OCI-LY7 (cell line): ENCODE measurements around the gene C16orf89. TPM values are rescaled to one million over a fixed set of nuclear protein-coding genes. Genes with fewer than 3 reads are reported as not detected.

Experiments used
- BruUV-seq: library from RNA; stranded (reverse); fragments of 400-500 nt; replicated peaks from 2 replicates; lab custom pipeline; 2021; lab: Mats Ljungman, UMichigan
- CTCF ChIA-PET: fragments of 300-600 bp; sonication (Branson Sonifier 250); formaldehyde crosslinking; loops from one replicate; lab custom pipeline; 2022; ENCODE audit warnings: antibody characterized with exemption; ENCODE audit not compliant: unreplicated experiment; lab: Charles Lee
- POLR2A ChIA-PET: fragments of 300-600 bp; sonication (Branson Sonifier 250); formaldehyde crosslinking; loops from one replicate; lab custom pipeline; 2022; ENCODE audit warnings: antibody characterized with exemption; lab: Charles Lee
- DNase-seq: peaks from one replicate; pipeline ENCODE4 v3.0.0-alpha.2; 2015; ENCODE audit warnings: low spot score
- H2AFZ ChIP-seq: fragments of 200-600 bp; sonication (generic), shearing (Covaris generic); 2 replicates; pipeline ENCODE4 v1.6.1; 2014; ENCODE audit warnings: mild to moderate bottlenecking, antibody characterized with exemption, low read length, moderate library complexity
- H3K27ac ChIP-seq: fragments of 200-600 bp; sonication (generic); 2 replicates; pipeline ENCODE4 v1.5.1; 2014; ENCODE audit warnings: mixed run types, low read depth, mild to moderate bottlenecking, moderate library complexity, low read length, inconsistent platforms; ENCODE audit not compliant: poor library complexity, severe bottlenecking
- H3K36me3 ChIP-seq: fragments of 200-600 bp; sonication (generic); 2 replicates; pipeline ENCODE4 v1.6.1; 2014; ENCODE audit warnings: mild to moderate bottlenecking, antibody characterized with exemption, low read length, moderate library complexity, mixed read lengths; ENCODE audit not compliant: insufficient read depth
- H3K4me1 ChIP-seq: fragments of 200-600 bp; sonication (generic); 2 replicates; pipeline ENCODE4 v1.5.1; 2014; ENCODE audit warnings: mild to moderate bottlenecking, low read length; ENCODE audit not compliant: insufficient read depth, poor library complexity, severe bottlenecking
- H3K4me2 ChIP-seq: fragments of 200-600 bp; sonication (generic); 2 replicates; pipeline ENCODE4 v1.6.1; 2014; ENCODE audit warnings: mild to moderate bottlenecking, low read length
- H3K4me3 ChIP-seq: fragments of 200-600 bp; sonication (generic); 2 replicates; pipeline ENCODE4 v1.5.1; 2014; ENCODE audit warnings: mild to moderate bottlenecking, low read depth, low read length; ENCODE audit not compliant: poor library complexity, severe bottlenecking
- H3K79me2 ChIP-seq: fragments of 200-600 bp; sonication (generic); 2 replicates; pipeline ENCODE4 v1.6.1; 2016; ENCODE audit warnings: low read depth, mild to moderate bottlenecking, low read length, moderate library complexity, mixed read lengths; ENCODE audit not compliant: insufficient read depth
- H3K9me2 ChIP-seq: fragments of 200-600 bp; sonication (generic); 2 replicates; pipeline ENCODE4 v1.6.1; 2016; ENCODE audit warnings: mild to moderate bottlenecking, low read length, mixed read lengths; ENCODE audit not compliant: insufficient read depth
- H3K9me3 ChIP-seq: fragments of 200-600 bp; sonication (generic); 2 replicates; pipeline ENCODE4 v1.6.1; 2014; ENCODE audit warnings: mild to moderate bottlenecking, mixed run types, low read length, mixed read lengths
- H4K20me1 ChIP-seq: fragments of 200-600 bp; sonication (generic); 2 replicates; pipeline ENCODE4 v1.6.1; 2014; ENCODE audit warnings: mild to moderate bottlenecking, antibody characterized with exemption, low read length, moderate library complexity, mixed read lengths; ENCODE audit not compliant: insufficient read depth
- EZH2phosphoT487 ChIP-seq: fragments of 200-600 bp; sonication (generic); IDR thresholded peaks from 2 replicates; pipeline ENCODE4 v1.6.1; 2018; ENCODE audit warnings: low read depth, borderline replicate concordance, mild to moderate bottlenecking, mixed run types, antibody characterized with exemption, low read length, moderate library complexity, mixed read lengths
- intact Hi-C: fragments of 100-400 bp; cut with micrococcal nuclease; formaldehyde crosslinking; loops from one replicate; pipeline ENCODE4 v1.10.0; 2022; ENCODE audit not compliant: unreplicated experiment
- total RNA-seq, 2 experiments: library from RNA; depleted of rRNA in 1 of 2; stranded (reverse); fragments of >200 nt in 1 of 2; shearing (Covaris generic) in 1 of 2; gene quantifications; 2 replicates each; pipeline ENCODE4 v1.2.3, GENCODE V29; 2014 to 2022
- TF ChIP-seq, protein P1 (sequence below): fragments of 200-600 bp; sonication (generic); conservative IDR thresholded peaks from 2 replicates; pipeline ENCODE4 v1.5.1; 2014; ENCODE audit warnings: mild to moderate bottlenecking, antibody characterized with exemption, low read length, moderate library complexity, mixed read lengths

C16orf89 gene
- total RNA-seq, 2 experiments from 2014 or later: not detected

DNA sequence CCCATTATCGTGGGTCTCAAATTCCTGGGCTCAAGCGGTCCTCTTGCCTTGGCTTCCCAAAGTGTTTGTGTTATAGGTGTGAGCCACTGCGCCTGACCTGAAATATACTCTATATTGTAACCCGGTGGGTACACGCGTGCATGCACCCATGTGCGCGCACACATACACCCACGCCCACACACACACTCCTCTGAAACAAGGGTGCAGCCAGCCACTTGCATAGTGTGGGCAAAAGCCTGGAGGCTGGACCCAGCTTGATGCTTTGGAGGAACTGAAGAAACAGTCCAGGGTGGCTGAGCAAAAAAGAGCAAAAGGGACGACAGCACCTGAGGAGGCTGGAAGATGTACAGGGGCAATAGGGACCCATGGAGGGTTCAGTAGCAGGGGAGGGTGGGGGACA lies 61.9 kb downstream of the C16orf89 start:
- Histone ChIP-seq H2AFZ (no peak overlapping the region), H3K9me3 (no peaks in the 10 kb centered on the region), H3K36me3 (no peaks in the 10 kb centered on the region), H3K4me3 (no peak overlapping the region), H3K4me2 (no peak overlapping the region), H3K4me1 (no peaks in the 10 kb centered on the region), H4K20me1 (no peaks in the 10 kb centered on the region), H3K79me2 (no peaks in the 10 kb centered on the region), H3K27ac (no peak overlapping the region), H3K9me2 (no peaks in the 10 kb centered on the region)
- POLR2A ChIA-PET: no interaction called here
- TF ChIP-seq EZH2phosphoT487: no peak
- TF ChIP-seq, protein P1, sequence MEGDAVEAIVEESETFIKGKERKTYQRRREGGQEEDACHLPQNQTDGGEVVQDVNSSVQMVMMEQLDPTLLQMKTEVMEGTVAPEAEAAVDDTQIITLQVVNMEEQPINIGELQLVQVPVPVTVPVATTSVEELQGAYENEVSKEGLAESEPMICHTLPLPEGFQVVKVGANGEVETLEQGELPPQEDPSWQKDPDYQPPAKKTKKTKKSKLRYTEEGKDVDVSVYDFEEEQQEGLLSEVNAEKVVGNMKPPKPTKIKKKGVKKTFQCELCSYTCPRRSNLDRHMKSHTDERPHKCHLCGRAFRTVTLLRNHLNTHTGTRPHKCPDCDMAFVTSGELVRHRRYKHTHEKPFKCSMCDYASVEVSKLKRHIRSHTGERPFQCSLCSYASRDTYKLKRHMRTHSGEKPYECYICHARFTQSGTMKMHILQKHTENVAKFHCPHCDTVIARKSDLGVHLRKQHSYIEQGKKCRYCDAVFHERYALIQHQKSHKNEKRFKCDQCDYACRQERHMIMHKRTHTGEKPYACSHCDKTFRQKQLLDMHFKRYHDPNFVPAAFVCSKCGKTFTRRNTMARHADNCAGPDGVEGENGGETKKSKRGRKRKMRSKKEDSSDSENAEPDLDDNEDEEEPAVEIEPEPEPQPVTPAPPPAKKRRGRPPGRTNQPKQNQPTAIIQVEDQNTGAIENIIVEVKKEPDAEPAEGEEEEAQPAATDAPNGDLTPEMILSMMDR: no peak
- DNase-seq: no peak
- CTCF ChIA-PET: no interaction called here
- no TSS peak for BruUV-seq
- intact Hi-C loops: no loop called here

DNA sequence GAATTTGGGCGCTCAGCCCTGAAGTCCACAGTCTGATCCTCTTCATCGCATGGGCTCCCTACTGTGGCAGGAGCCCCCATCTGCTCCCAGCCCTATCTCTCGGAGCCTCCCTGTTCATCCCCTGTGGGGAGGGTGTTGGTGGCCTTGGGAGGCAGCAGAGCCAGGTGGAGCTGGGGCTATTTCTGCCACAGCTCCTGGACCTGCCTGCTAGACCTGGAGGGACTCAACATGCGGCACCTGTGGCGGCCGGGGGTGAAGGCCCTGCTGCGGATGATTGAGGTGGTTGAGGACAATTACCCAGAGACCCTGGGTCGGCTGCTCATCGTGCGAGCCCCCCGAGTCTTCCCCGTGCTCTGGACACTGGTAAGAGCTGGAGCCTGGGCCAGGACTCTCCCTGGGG lies 62.5 kb downstream of the C16orf89 start:
- BruUV-seq: no TSS peak
- Histone ChIP-seq H2AFZ (no peak overlapping the region), H3K4me1 (no peaks in the 10 kb centered on the region), H3K4me3 (no peak overlapping the region), H3K79me2 (no peaks in the 10 kb centered on the region), H3K9me2 (no peaks in the 10 kb centered on the region), H3K4me2 (no peak overlapping the region), H3K9me3 (no peaks in the 10 kb centered on the region), H4K20me1 (no peaks in the 10 kb centered on the region), H3K36me3 (no peaks in the 10 kb centered on the region), H3K27ac (no peak overlapping the region)
- DNase-seq: no peak
- CTCF ChIA-PET: no interaction called here
- no peak for TF ChIP-seq EZH2phosphoT487
- TF ChIP-seq, protein P1: no peak
- intact Hi-C loops: no loop called here
- POLR2A ChIA-PET: no interaction called here

DNA sequence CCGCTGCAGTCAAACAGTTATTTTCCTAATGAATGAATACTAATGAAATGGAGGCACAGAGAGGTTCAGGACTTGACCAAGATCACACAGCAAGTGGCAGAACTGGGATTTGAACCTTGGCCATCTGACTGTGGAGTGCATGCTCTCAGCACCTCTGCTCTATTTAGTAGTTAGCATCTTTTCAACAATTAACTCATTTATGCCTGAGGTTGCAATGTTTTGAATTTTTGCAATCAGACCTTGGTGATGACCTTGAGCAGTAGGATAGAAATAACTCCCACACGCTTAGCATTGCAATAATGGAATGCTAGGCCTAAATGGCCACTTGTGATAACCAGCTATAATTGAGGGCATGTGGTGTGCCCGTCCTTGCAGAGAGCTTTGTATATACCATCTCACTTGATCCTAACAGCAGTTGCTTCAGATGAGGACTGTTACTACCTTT lies 63.0 kb downstream of the C16orf89 start:
- Histone ChIP-seq H3K27ac (no peak overlapping the region), H3K4me2 (no peak overlapping the region), H3K4me3 (no peak overlapping the region), H3K36me3 (no peaks in the 10 kb centered on the region), H3K79me2 (no peaks in the 10 kb centered on the region), H3K9me3 (no peaks in the 10 kb centered on the region), H3K9me2 (no peaks in the 10 kb centered on the region), H2AFZ (no peak overlapping the region), H4K20me1 (no peaks in the 10 kb centered on the region), H3K4me1 (no peaks in the 10 kb centered on the region)
- no TSS peak for BruUV-seq
- TF ChIP-seq, protein P1: no peak
- TF ChIP-seq EZH2phosphoT487: no peak
- POLR2A ChIA-PET: no interaction called here
- CTCF ChIA-PET: no interaction called here
- intact Hi-C loops: no loop called here
- DNase-seq: no peak
